SK-N-SH (cell line): Measurements from ENCODE around the gene TMEM88.

Source experiments
- CTCF ChIP-seq: fragments of 200-600 bp; sonication (generic); IDR thresholded peaks from 2 replicates; pipeline ENCODE4 v1.6.1; 2017; ENCODE audit warnings: antibody characterized with exemption, mild to moderate bottlenecking, moderate library complexity
- EP300 ChIP-seq, 2 experiments: IDR thresholded peaks; 2 replicates each; pipeline versions ENCODE4 v1.4.0 to v1.6.1; 2012; ENCODE audit warnings: borderline replicate concordance in 1 of 2, low read depth in 1 of 2, low read length in 1 of 2

GRCh38 chr17:7834542-7834956, 20.3 kb upstream of the TMEM88 start:
- no peak for TF ChIP-seq EP300 (IDR thresholded peaks at IDR 0.05; ENCODE audit: borderline replicate concordance in 1 of 2, low read depth in 1 of 2, low read length in 1 of 2)
- no peak for TF ChIP-seq CTCF
